ENCODE data around the gene RPS6KA2.

GRCh38 chr6:166411271-166411670, 215.8 kb downstream of the RPS6KA2 start:
- TF ChIP-seq, protein P1, sequence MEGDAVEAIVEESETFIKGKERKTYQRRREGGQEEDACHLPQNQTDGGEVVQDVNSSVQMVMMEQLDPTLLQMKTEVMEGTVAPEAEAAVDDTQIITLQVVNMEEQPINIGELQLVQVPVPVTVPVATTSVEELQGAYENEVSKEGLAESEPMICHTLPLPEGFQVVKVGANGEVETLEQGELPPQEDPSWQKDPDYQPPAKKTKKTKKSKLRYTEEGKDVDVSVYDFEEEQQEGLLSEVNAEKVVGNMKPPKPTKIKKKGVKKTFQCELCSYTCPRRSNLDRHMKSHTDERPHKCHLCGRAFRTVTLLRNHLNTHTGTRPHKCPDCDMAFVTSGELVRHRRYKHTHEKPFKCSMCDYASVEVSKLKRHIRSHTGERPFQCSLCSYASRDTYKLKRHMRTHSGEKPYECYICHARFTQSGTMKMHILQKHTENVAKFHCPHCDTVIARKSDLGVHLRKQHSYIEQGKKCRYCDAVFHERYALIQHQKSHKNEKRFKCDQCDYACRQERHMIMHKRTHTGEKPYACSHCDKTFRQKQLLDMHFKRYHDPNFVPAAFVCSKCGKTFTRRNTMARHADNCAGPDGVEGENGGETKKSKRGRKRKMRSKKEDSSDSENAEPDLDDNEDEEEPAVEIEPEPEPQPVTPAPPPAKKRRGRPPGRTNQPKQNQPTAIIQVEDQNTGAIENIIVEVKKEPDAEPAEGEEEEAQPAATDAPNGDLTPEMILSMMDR (IDR thresholded peaks at IDR 0.05) = no peak
- TF ChIP-seq EZH2 (IDR thresholded peaks at IDR 0.05; ENCODE audit: borderline replicate concordance, insufficient read depth, low read depth, low read length, poor library complexity, severe bottlenecking) = no peak

Measured in B cell (primary cell).